ENCODE results near the gene FBXO42.
A peak's percentile ranks its signal among the peaks of the same experiment; 100 is the strongest.

DNA sequence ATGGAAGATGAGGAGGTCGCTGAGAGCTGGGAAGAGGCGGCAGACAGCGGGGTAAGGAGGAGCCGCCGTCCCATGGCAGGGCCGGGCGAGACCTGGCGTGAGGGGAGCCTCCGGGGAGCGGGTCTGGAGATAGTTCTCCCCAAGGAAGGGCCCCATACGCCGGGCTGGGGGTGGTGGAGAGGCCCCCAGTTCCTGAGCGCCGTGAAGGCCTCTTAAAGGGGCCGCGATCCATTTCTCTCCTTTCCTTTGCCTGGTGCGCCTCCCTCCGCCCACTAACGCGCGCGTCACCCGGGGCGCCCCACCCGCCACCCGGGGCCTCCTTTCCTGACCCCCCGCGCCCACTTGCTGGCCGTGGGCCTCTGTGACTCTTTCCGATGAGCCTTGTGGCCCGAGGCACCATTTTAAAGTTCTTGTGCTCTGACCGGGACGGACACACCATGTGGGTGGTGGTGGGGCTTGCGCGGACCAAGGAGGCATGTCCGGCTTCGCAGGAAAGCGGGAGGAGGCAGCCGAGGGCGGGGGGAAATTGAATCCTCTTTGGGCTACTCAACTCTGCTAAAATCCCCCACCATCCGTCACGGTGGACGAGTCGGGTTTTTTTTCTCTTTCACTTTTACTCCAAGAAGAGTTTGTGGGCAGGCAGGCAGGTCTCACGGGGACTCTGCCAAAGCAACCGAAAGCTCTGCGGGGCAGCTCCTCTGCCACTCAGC lies 15.1 kb upstream of the FBXO42 start:
- TF ChIP-seq, protein P1, sequence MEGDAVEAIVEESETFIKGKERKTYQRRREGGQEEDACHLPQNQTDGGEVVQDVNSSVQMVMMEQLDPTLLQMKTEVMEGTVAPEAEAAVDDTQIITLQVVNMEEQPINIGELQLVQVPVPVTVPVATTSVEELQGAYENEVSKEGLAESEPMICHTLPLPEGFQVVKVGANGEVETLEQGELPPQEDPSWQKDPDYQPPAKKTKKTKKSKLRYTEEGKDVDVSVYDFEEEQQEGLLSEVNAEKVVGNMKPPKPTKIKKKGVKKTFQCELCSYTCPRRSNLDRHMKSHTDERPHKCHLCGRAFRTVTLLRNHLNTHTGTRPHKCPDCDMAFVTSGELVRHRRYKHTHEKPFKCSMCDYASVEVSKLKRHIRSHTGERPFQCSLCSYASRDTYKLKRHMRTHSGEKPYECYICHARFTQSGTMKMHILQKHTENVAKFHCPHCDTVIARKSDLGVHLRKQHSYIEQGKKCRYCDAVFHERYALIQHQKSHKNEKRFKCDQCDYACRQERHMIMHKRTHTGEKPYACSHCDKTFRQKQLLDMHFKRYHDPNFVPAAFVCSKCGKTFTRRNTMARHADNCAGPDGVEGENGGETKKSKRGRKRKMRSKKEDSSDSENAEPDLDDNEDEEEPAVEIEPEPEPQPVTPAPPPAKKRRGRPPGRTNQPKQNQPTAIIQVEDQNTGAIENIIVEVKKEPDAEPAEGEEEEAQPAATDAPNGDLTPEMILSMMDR (IDR thresholded peaks at IDR 0.05), result no peak
- peak; percentile 92 for TF ChIP-seq POLR2A (IDR thresholded peaks at IDR 0.05)

All from breast epithelium (tissue), 3 donors.